Peyer's patch (tissue), 4 donors: Measurements from ENCODE around the gene IL16. TPM values are rescaled to one million over a fixed set of nuclear protein-coding genes. Genes with fewer than 3 reads are reported as not detected.
"Not testable (repeated sequence)": the region's sequence is repeated elsewhere in the genome, so short reads cannot be mapped to it uniquely, and the experiment has no call there.

Source experiments
- DNase-seq, 3 donors: peaks; one replicate each; pipeline ENCODE4 v3.0.0-alpha.2; 2017 to 2019
- H3K27ac ChIP-seq, 4 donors: fragments of 200-600 bp; sonication (generic); one replicate each; pipeline ENCODE4 v1.5.1; 2016 to 2019
- H3K27me3 ChIP-seq, 2 donors: fragments of 200-600 bp; sonication (generic); one replicate each; pipeline ENCODE4 v1.5.1; 2019
- H3K36me3 ChIP-seq, 3 donors: fragments of 200-600 bp; sonication (generic); one replicate each; pipeline ENCODE4 v1.5.1; 2016 to 2019
- H3K4me1 ChIP-seq, 4 donors: fragments of 200-600 bp; sonication (generic); one replicate each; pipeline ENCODE4 v1.5.1; 2016 to 2019
- H3K4me3 ChIP-seq, 4 donors: fragments of 200-600 bp; sonication (generic); 1 replicate in 3 of 4; 2 replicates in 1 of 4; pipeline ENCODE4 v1.5.1; 2016 to 2019; ENCODE audit warnings: mild to moderate bottlenecking in 1 of 4
- H3K9me3 ChIP-seq, 4 donors: fragments of 200-600 bp; sonication (generic); one replicate each; pipeline ENCODE4 v1.5.1; 2016 to 2019; ENCODE audit warnings: mild to moderate bottlenecking in 1 of 4
- CTCF ChIP-seq, 6 experiments: fragments of 450-650 bp in 4 of 6; fragments of 200-600 bp in 2 of 6; sonication (generic) in 1 of 6; IDR thresholded peaks; one replicate each; pipeline ENCODE4 v1.5.1; 2017 to 2019; ENCODE audit warnings: antibody characterized with exemption in 6 of 6, mild to moderate bottlenecking in 3 of 6, moderate library complexity in 1 of 6
- POLR2A ChIP-seq, 2 donors: fragments of 450-650 bp; IDR thresholded peaks; one replicate each; pipeline ENCODE4 v1.5.1; 2017; ENCODE audit warnings: antibody characterized with exemption in 2 of 2, mild to moderate bottlenecking in 2 of 2, moderate library complexity in 2 of 2
- total RNA-seq, 4 donors: library from RNA; depleted of rRNA; stranded (reverse); fragments of >200 nt; gene quantifications; one replicate each; pipeline ENCODE4 v1.1.0, GENCODE V29; 2016

Gene IL16
- total RNA-seq, 4 donors from 2014 or later: 6.3 to 115 (median 11.6) TPM

DNA sequence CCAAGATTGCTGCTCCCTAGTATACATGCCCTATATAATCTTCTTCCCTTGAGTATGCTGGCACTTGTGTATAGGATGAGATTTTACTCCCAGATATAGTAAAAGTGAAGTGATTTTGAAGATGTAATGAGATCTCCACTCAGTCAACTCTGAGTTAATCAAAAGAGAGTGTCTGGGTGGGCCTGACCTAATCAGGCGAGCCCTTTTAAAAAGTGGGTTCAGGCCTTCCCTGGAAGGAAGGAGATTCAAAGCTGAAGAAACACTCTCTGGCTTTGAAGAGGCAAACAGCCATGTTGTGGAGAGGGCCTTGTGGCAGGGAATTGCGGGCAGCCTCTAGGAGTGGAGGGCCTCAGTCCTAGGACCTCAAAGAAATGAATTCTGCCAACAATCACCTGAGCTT lies 132.8 kb downstream of the IL16 start:
- Histone ChIP-seq H3K27me3 (no peaks in the 10 kb centered on the region), H3K4me1 (peaks cover 0 to 5% (median 0%) of the 10 kb centered on the region in 4 donors), H3K9me3 (no peaks in the 10 kb centered on the region), H3K27ac (no peak overlapping the region), H3K36me3 (no peaks in the 10 kb centered on the region), H3K4me3 (no peak overlapping the region)
- DNase-seq: no peak
- TF ChIP-seq POLR2A (IDR thresholded peaks at IDR 0.05): no peak
- TF ChIP-seq CTCF (IDR thresholded peaks at IDR 0.05): no peak

- DNase-seq: no peak
- H3K9me3 ChIP-seq: no peaks in the 10 kb centered on the region
- H3K4me3 ChIP-seq: no peak overlapping the region
- no peak overlapping the region for H3K27ac ChIP-seq
- H3K27me3 ChIP-seq: no peaks in the 10 kb centered on the region
- TF ChIP-seq POLR2A (IDR thresholded peaks at IDR 0.05) (no peak), CTCF (IDR thresholded peaks at IDR 0.05) (no peak)
- peaks cover 0 to 9% (median 0%) of the 10 kb centered on the region in 4 donors for H3K4me1 ChIP-seq
- H3K36me3 ChIP-seq: no peaks in the 10 kb centered on the region
Measured at GRCh38 chr15:81330366-81331090, 133.8 kb downstream of the IL16 start.

GRCh38 chr15:81331141-81331540 lies 134.5 kb downstream of the IL16 start:
- H3K36me3 ChIP-seq, H3K4me1 ChIP-seq, H3K9me3 ChIP-seq, DNase-seq, H3K27ac ChIP-seq, H3K27me3 ChIP-seq, H3K4me3 ChIP-seq: not testable (repeated sequence)

GRCh38 chr15:81331600-81331999 lies 134.9 kb downstream of the IL16 start:
- Histone ChIP-seq H3K4me1 (peaks cover 0 to 9% (median 0%) of the 10 kb centered on the region in 4 donors), H3K27ac (no peak overlapping the region), H3K27me3 (no peaks in the 10 kb centered on the region), H3K9me3 (no peaks in the 10 kb centered on the region), H3K4me3 (no peak overlapping the region), H3K36me3 (no peaks in the 10 kb centered on the region)
- no peak for DNase-seq
- TF ChIP-seq CTCF (IDR thresholded peaks at IDR 0.05) (no peak), POLR2A (IDR thresholded peaks at IDR 0.05) (no peak)

DNA sequence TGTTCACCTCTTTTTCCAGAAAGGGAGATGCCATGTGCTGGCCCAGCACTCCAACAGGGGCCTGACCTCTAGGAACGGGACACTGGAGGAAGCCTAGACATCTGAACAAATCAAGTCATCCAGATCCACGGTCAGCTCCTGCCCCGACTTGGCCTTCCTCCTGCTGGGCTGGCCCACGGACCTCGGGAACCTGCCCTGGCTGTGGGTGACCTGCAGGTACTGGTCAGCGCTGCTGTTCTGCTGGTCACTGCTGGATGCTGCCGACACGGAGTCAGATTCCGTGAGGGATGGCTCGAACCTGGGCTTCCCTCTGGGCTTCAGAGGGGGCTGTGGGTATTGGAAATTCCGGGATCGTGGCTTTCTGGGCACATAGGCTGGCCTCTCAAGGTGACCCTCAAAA lies 135.6 kb downstream of the IL16 start:
- Histone ChIP-seq H3K4me3 (no peak overlapping the region), H3K4me1 (peaks cover 0 to 9% (median 0%) of the 10 kb centered on the region in 4 donors), H3K9me3 (no peaks in the 10 kb centered on the region), H3K27me3 (no peaks in the 10 kb centered on the region), H3K36me3 (no peaks in the 10 kb centered on the region), H3K27ac (no peak overlapping the region)
- TF ChIP-seq POLR2A (IDR thresholded peaks at IDR 0.05): no peak
- TF ChIP-seq CTCF (IDR thresholded peaks at IDR 0.05): no peak
- DNase-seq: no peak

DNA sequence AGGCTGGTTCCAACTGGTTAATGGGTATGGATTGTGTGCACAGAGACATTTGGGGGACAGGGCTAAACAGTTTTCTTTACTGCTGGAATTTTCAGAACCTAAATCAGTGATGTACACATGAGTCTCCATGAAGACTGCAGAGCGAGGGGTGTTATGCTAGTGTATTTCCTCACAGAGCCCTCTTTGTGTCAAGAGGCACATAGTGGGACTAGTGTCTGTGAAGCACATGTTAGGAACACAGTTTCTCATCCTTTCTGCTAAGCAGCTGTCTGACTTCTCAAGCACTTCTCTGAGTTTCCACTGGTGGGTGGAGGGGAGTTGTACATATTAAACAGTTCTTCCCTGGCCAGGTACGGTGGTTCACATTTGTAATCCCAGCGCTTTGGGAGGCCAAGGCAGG lies 136.7 kb downstream of the IL16 start:
- no peak for DNase-seq
- H3K4me1 ChIP-seq: peaks cover 0 to 9% (median 0%) of the 10 kb centered on the region in 4 donors
- H3K27me3 ChIP-seq: no peaks in the 10 kb centered on the region
- no peaks in the 10 kb centered on the region for H3K36me3 ChIP-seq
- TF ChIP-seq CTCF (IDR thresholded peaks at IDR 0.05) (no peak), POLR2A (IDR thresholded peaks at IDR 0.05) (no peak)
- no peak overlapping the region for H3K4me3 ChIP-seq
- H3K27ac ChIP-seq: no peak overlapping the region
- no peaks in the 10 kb centered on the region for H3K9me3 ChIP-seq
